Stimulated activated effector memory CD8-positive, alpha-beta T cell treated with anti-CD3 and anti-CD28 coated beads, Interleukin-12 subunit alpha, Interleukin-12 subunit beta, amount 100 ng/mL, for 72 hours (primary cell): ENCODE data around the gene PLEKHA3.

Experiments used
- ATAC-seq: fragments of 150-1000 bp; cut with Tn5 transposase; 2 replicates; pipeline ENCODE4 v1.10.0; 2021
- DNase-seq, 2 donors: peaks; one replicate each; pipeline ENCODE4 v3.0.0; 2021 to 2022; ENCODE audit warnings: low spot score in 2 of 2
- H3K27ac Mint-ChIP-seq: one replicate; pipeline ENCODE4 v1.8.0; 2022; ENCODE audit warnings: mild to moderate bottlenecking, mixed read lengths
- H3K36me3 Mint-ChIP-seq: one replicate; pipeline ENCODE4 v1.8.0; 2022; ENCODE audit warnings: mild to moderate bottlenecking, mixed read lengths
- H3K4me1 Mint-ChIP-seq: one replicate; pipeline ENCODE4 v1.8.0; 2022; ENCODE audit warnings: mixed read lengths
- H3K4me3 Mint-ChIP-seq: one replicate; pipeline ENCODE4 v1.8.0; 2022; ENCODE audit warnings: mild to moderate bottlenecking, mixed read lengths
- H3K9me3 Mint-ChIP-seq: one replicate; pipeline ENCODE4 v1.8.0; 2022; ENCODE audit warnings: mixed read lengths

Gene PLEKHA3

GRCh38 chr2:178473931-178474330 lies 6.3 kb upstream of the PLEKHA3 start:
- DNase-seq (no peak), ATAC-seq (no peak)
- H3K4me3 Mint-ChIP-seq = no peak overlapping the region
- no peak overlapping the region for H3K27ac Mint-ChIP-seq
- H3K36me3 Mint-ChIP-seq = peaks cover 9% of the 10 kb centered on the region
- no peaks in the 10 kb centered on the region for H3K9me3 Mint-ChIP-seq
- peaks cover 6% of the 10 kb centered on the region for H3K4me1 Mint-ChIP-seq

- Mint-ChIP-seq H3K9me3 (no peaks in the 10 kb centered on the region), H3K4me3 (no peak overlapping the region), H3K27ac (no peak overlapping the region), H3K4me1 (peaks cover 12% of the 10 kb centered on the region), H3K36me3 (peaks cover 12% of the 10 kb centered on the region)
- no peak for DNase-seq
- no peak for ATAC-seq
Measured at GRCh38 chr2:178474560-178474959, 5.7 kb upstream of the PLEKHA3 start.

- H3K4me3 Mint-ChIP-seq = no peak overlapping the region
- H3K27ac Mint-ChIP-seq = no peak overlapping the region
- H3K4me1 Mint-ChIP-seq = peaks cover 20% of the 10 kb centered on the region
- ATAC-seq (no peak), DNase-seq (no peak)
- H3K36me3 Mint-ChIP-seq = peaks cover 12% of the 10 kb centered on the region
- no peaks in the 10 kb centered on the region for H3K9me3 Mint-ChIP-seq
Measured at GRCh38 chr2:178476477-178476876, 3.8 kb upstream of the PLEKHA3 start.

GRCh38 chr2:178477443-178478129 lies 2.7 kb upstream of the PLEKHA3 start:
- no peaks in the 10 kb centered on the region for H3K9me3 Mint-ChIP-seq
- DNase-seq (no peak), ATAC-seq (no peak)
- peaks cover 12% of the 10 kb centered on the region for H3K36me3 Mint-ChIP-seq
- H3K4me3 Mint-ChIP-seq = peak overlapping the region; percentile 97
- peaks cover 31% of the 10 kb centered on the region for H3K4me1 Mint-ChIP-seq
- peak overlapping the region; percentile 97 for H3K27ac Mint-ChIP-seq

GRCh38 chr2:178478130-178478438 lies 2.2 kb upstream of the PLEKHA3 start:
- Mint-ChIP-seq H3K36me3 (peaks cover 12% of the 10 kb centered on the region), H3K4me1 (peaks cover 35% of the 10 kb centered on the region)
- no peak for ATAC-seq

GRCh38 chr2:178478439-178479274 lies 1.6 kb upstream of the PLEKHA3 start, which contains the start of gene FKBP7:
Gene FKBP7 (minus strand): TSS chr2:178478600. CDS start chr2:178478499, 101 bp downstream.
- H3K4me3 Mint-ChIP-seq = peak within 1 kb of the TSS; percentile 97
- H3K4me1 Mint-ChIP-seq = peaks cover 35% of the 10 kb centered on the region
- H3K36me3 Mint-ChIP-seq = peaks cover 12% of the 10 kb centered on the region
- H3K27ac Mint-ChIP-seq = peak within 1 kb of the TSS; percentile 97
- peak; percentile 61 to 87 for DNase-seq
- no peaks in the 10 kb centered on the region for H3K9me3 Mint-ChIP-seq
- peak; percentile 86 for ATAC-seq

More at GRCh38 chr2:178478130-178478438, 2.2 kb upstream of the PLEKHA3 start:
- Mint-ChIP-seq H3K4me3 (peak overlapping the region; percentile 97), H3K27ac (peak overlapping the region; percentile 97), H3K9me3 (no peaks in the 10 kb centered on the region)
- peak in 1 of 2 donors; percentile 6 for DNase-seq

- H3K4me1 Mint-ChIP-seq = peaks cover 37% of the 10 kb centered on the region
- H3K36me3 Mint-ChIP-seq = peaks cover 12% of the 10 kb centered on the region
Measured at GRCh38 chr2:178479275-178479616, 1.0 kb upstream of the PLEKHA3 start.

GRCh38 chr2:178479758-178480226 lies 465 bp upstream of the PLEKHA3 start:
- DNase-seq (no peak), ATAC-seq (no peak)
- Mint-ChIP-seq H3K36me3 (peaks cover 12% of the 10 kb centered on the region), H3K4me1 (peaks cover 43% of the 10 kb centered on the region), H3K27ac (peak overlapping the region; percentile 97), H3K9me3 (no peaks in the 10 kb centered on the region), H3K4me3 (peak overlapping the region; percentile 97)

More at GRCh38 chr2:178479275-178479616, 1.0 kb upstream of the PLEKHA3 start:
- Mint-ChIP-seq H3K9me3 (no peaks in the 10 kb centered on the region), H3K27ac (peak overlapping the region; percentile 97), H3K4me3 (peak overlapping the region; percentile 97)
- ATAC-seq (no peak), DNase-seq (no peak)

- H3K9me3 Mint-ChIP-seq = no peaks in the 10 kb centered on the region
- H3K4me1 Mint-ChIP-seq = peaks cover 57% of the 10 kb centered on the region
- peaks cover 36% of the 10 kb centered on the region for H3K36me3 Mint-ChIP-seq
- no peak overlapping the region for H3K27ac Mint-ChIP-seq
- H3K4me3 Mint-ChIP-seq = peak overlapping the region; percentile 97
- ATAC-seq (no peak), DNase-seq (no peak)
Measured at GRCh38 chr2:178482437-178482836, 2.2 kb downstream of the PLEKHA3 start.

GRCh38 chr2:178484245-178485041 lies 4.2 kb downstream of the PLEKHA3 start:
- ATAC-seq (no peak), DNase-seq (no peak)
- H3K4me3 Mint-ChIP-seq = no peak overlapping the region
- H3K9me3 Mint-ChIP-seq = no peaks in the 10 kb centered on the region
- H3K4me1 Mint-ChIP-seq = peaks cover 62% of the 10 kb centered on the region
- H3K36me3 Mint-ChIP-seq = peaks cover 42% of the 10 kb centered on the region
- H3K27ac Mint-ChIP-seq = no peak overlapping the region

- peaks cover 52% of the 10 kb centered on the region for H3K36me3 Mint-ChIP-seq
- no peak overlapping the region for H3K4me3 Mint-ChIP-seq
- H3K27ac Mint-ChIP-seq = no peak overlapping the region
- ATAC-seq = no peak
- no peak for DNase-seq
- no peaks in the 10 kb centered on the region for H3K9me3 Mint-ChIP-seq
- peaks cover 65% of the 10 kb centered on the region for H3K4me1 Mint-ChIP-seq
Measured at GRCh38 chr2:178485356-178485755, 5.1 kb downstream of the PLEKHA3 start.

GRCh38 chr2:178491612-178492011 lies 11.4 kb downstream of the PLEKHA3 start:
- Mint-ChIP-seq H3K36me3 (peaks cover 98% of the 10 kb centered on the region), H3K9me3 (no peaks in the 10 kb centered on the region), H3K27ac (no peak overlapping the region), H3K4me1 (peaks cover 29% of the 10 kb centered on the region), H3K4me3 (no peak overlapping the region)
- DNase-seq (no peak), ATAC-seq (no peak)

- H3K36me3 Mint-ChIP-seq = peaks cover 100% of the 10 kb centered on the region
- no peak for DNase-seq
- ATAC-seq = no peak
Measured at GRCh38 chr2:178496049-178496448, 15.8 kb downstream of the PLEKHA3 start.

GRCh38 chr2:178498137-178498536 lies 17.9 kb downstream of the PLEKHA3 start:
- H3K9me3 Mint-ChIP-seq = no peaks in the 10 kb centered on the region
- no peak overlapping the region for H3K4me3 Mint-ChIP-seq
- no peaks in the 10 kb centered on the region for H3K4me1 Mint-ChIP-seq
- no peak for ATAC-seq
- peaks cover 100% of the 10 kb centered on the region for H3K36me3 Mint-ChIP-seq
- no peak for DNase-seq
- H3K27ac Mint-ChIP-seq = no peak overlapping the region

More at GRCh38 chr2:178496049-178496448, 15.8 kb downstream of the PLEKHA3 start:
- Mint-ChIP-seq H3K4me3 (no peak overlapping the region), H3K4me1 (no peaks in the 10 kb centered on the region), H3K9me3 (no peaks in the 10 kb centered on the region), H3K27ac (no peak overlapping the region)

GRCh38 chr2:178499640-178500039 lies 19.4 kb downstream of the PLEKHA3 start:
- no peak for DNase-seq
- Mint-ChIP-seq H3K4me3 (no peak overlapping the region), H3K27ac (peak overlapping the region; percentile 6), H3K36me3 (peaks cover 100% of the 10 kb centered on the region), H3K4me1 (no peaks in the 10 kb centered on the region), H3K9me3 (no peaks in the 10 kb centered on the region)
- ATAC-seq = peak; percentile 82
